RWPE1 (cell line): Measurements from ENCODE around the gene APOLD1.

Experiments used
- CTCF ChIA-PET: fragments of 350-600 bp; sonication (Branson Sonifier 250); formaldehyde crosslinking; extraction: SDS; loops from one replicate; lab custom pipeline; 2021; lab: Yijun Ruan, JAX
- POLR2A ChIA-PET: fragments of 400-600 bp; formaldehyde crosslinking; extraction: SDS; loops from one replicate; lab custom pipeline; 2020; ENCODE audit warnings: antibody characterized with exemption; ENCODE audit not compliant: low non-redundant PET; lab: Yijun Ruan, JAX
- DNase-seq: peaks from one replicate; pipeline ENCODE4 v3.0.0; 2012; ENCODE audit warnings: low spot score
- H3K27ac ChIP-seq: fragments of 450-650 bp; 2 replicates; pipeline ENCODE4 v1.5.1; 2017
- TF ChIP-seq, protein P1 (sequence below): fragments of 450-650 bp; conservative IDR thresholded peaks from 2 replicates; pipeline ENCODE4 v1.5.1; 2017; ENCODE audit warnings: low read depth, mild to moderate bottlenecking

Gene APOLD1

DNA sequence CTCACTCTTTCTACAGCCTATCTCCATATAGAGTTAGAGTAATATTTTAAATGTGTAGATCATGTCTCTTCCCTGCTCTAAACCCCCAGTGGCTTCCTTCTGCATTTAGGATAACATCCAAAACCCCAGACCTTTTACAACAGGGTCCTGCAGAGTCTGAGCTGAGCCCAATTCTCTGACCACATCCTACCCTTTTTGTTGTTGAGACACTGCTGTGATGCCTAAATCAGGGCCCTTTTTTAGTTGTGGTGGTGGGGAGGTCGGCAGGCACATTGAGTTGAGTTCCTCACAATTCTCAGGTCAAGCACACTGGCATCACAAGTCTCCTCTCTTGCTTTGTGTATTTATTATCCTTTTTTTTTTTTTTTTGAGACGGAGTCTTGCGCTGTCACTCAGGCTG, 25.9 kb downstream of the APOLD1 start:
- CTCF ChIA-PET, result no interaction called here
- H3K27ac ChIP-seq, result no peak overlapping the region
- TF ChIP-seq, protein P1, sequence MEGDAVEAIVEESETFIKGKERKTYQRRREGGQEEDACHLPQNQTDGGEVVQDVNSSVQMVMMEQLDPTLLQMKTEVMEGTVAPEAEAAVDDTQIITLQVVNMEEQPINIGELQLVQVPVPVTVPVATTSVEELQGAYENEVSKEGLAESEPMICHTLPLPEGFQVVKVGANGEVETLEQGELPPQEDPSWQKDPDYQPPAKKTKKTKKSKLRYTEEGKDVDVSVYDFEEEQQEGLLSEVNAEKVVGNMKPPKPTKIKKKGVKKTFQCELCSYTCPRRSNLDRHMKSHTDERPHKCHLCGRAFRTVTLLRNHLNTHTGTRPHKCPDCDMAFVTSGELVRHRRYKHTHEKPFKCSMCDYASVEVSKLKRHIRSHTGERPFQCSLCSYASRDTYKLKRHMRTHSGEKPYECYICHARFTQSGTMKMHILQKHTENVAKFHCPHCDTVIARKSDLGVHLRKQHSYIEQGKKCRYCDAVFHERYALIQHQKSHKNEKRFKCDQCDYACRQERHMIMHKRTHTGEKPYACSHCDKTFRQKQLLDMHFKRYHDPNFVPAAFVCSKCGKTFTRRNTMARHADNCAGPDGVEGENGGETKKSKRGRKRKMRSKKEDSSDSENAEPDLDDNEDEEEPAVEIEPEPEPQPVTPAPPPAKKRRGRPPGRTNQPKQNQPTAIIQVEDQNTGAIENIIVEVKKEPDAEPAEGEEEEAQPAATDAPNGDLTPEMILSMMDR, result no peak
- POLR2A ChIA-PET, result no interaction called here
- DNase-seq, result no peak

GRCh38 chr12:12812174-12812573, 26.7 kb downstream of the APOLD1 start:
- DNase-seq, result no peak
- CTCF ChIA-PET, result interaction anchor here (0.6 to 1.0 kb wide), 3 partner anchors 19 to 25 kb away, joined by 3 read pairs; no protein-coding TSS in a partner anchor
- no peak overlapping the region for H3K27ac ChIP-seq

DNA sequence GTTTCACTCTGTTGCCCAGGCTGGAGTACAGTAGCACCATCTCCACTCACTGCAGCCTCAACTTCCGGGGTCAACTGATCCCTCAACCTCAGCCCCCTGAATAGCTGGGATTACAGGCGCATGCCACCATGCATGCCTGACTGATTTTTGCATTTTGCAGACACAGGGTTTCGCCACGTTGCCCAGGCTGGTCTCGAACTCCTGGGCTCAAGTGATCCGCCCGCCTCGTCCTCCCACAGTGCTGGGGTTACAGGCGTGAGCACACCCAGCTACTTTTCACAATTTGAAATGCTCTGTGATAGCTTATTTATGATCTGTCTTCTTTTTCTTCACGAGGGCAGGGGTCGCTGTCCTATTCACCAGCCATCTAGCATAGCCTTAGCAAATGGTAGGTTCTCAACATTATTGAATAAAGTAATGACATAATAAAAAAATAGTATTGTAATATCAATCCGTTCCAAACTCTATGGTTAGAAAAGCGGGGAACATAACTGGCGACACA, 27.2 kb downstream of the APOLD1 start:
- POLR2A ChIA-PET, result interaction anchor here (1.1 kb wide), 1 partner anchor 10 kb away, joined by 3 read pairs; no protein-coding TSS in a partner anchor
- no peak for DNase-seq
- TF ChIP-seq, protein P1, result no peak
- CTCF ChIA-PET, result interaction anchor here (0.6 to 1.0 kb wide), 3 partner anchors 20 to 24 kb away, joined by 3 read pairs; no protein-coding TSS in a partner anchor
- peak overlapping the region; percentile 62; the same call in 1 of the 2 replicates for H3K27ac ChIP-seq

More at GRCh38 chr12:12812174-12812573, 26.7 kb downstream of the APOLD1 start:
- TF ChIP-seq, protein P1, result no peak
- POLR2A ChIA-PET, result interaction anchor here (1.1 kb wide), 1 partner anchor 9 kb away, joined by 3 read pairs; no protein-coding TSS in a partner anchor

DNA sequence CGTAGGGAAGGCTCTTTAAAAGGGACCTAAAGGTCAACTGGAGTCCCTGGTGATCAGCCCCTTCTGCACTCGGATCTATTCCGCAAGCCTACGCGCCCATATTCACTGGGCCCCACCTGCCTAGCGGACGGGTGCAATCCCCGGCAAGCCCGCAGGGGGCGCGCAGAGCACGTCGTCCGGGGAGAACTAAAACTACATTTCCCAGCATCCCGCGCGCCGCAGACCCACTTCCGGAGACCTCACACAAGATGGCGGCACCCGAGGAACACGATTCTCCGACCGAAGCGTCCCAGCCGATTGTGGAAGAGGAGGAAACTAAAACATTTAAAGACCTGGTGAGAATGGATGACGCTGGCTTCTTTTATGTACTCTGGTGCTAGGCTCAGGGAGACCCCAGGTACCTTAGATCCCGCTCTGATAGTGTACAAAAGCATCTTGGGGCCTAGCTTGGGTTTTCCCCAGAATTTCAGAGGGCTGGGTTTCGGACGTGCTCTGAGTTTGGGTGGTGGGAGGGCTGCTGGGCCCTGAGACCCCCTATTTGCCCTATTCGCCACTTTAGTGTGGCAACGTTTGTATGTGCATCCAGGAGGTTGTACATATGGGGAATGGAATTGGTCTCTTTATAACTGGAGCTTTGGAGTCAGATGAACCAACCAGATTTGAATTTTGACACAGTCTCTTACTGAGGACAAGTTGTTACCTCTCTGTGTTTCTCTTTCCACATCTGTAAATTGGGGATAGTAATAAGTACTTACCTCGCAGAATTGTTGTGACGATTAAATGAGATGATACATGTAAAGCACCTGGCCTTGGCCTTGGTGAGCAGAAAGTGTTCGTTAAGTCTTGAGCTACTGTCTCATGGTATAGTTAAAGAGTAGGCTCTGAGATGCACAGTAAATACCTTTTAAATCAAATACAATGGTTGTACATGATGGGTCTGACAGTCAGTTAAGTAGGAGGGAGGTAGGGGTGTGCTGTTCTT, 28.0 kb downstream of the APOLD1 start, which contains the start of gene DDX47:
TSS of gene DDX47 (plus strand) at position 227 of the 982 bp plus-strand sequence. CDS start at position 249, 22 bp downstream.
- DNase-seq, result peak; percentile 82
- peak within 1 kb of the TSS; percentile 62 for H3K27ac ChIP-seq
- ChIA-PET CTCF (interaction anchor here (0.5 to 1.0 kb wide), 7 partner anchors 23 to 994 kb away, joined by 3 to 4 read pairs (median 3); no protein-coding TSS in a partner anchor), POLR2A (interaction anchor here (0.5 kb wide), 1 partner anchor 21 kb away, joined by 3 read pairs; no protein-coding TSS in a partner anchor)
- TF ChIP-seq, protein P1, result peak; percentile 83

- TF ChIP-seq, protein P1, result no peak
- POLR2A ChIA-PET, result no interaction called here
- H3K27ac ChIP-seq, result no peak overlapping the region
- CTCF ChIA-PET, result no interaction called here
- no peak for DNase-seq
Measured at GRCh38 chr12:12817616-12818015, 32.2 kb downstream of the APOLD1 start.

- H3K27ac ChIP-seq, result no peak overlapping the region
- CTCF ChIA-PET, result interaction anchor here (0.7 kb wide), 1 partner anchor 63 kb away, joined by 3 read pairs; no protein-coding TSS in a partner anchor
- DNase-seq, result no peak
Measured at GRCh38 chr12:12818701-12819100, 33.2 kb downstream of the APOLD1 start.

More at GRCh38 chr12:12818701-12819100, 33.2 kb downstream of the APOLD1 start:
- POLR2A ChIA-PET, result interaction anchor here (0.6 kb wide), 1 partner anchor 32 kb away, joined by 4 read pairs; no protein-coding TSS in a partner anchor
- TF ChIP-seq, protein P1, result no peak
